Activated T-cell treated with anti-CD3 and anti-CD28 coated beads, Interleukin-2, amount 50 U/mL, for 24 hours (primary cell): ENCODE data around the gene CNST.

Experiments used
- DNase-seq: peaks from one replicate; pipeline ENCODE4 v3.0.0-alpha.2; 2020
- H3K27ac Mint-ChIP-seq: 2 replicates; pipeline ENCODE4 v1.8.0; 2020; ENCODE audit warnings: mild to moderate bottlenecking, mixed read lengths
- H3K27me3 Mint-ChIP-seq: 2 replicates; pipeline ENCODE4 v1.8.0; 2020; ENCODE audit warnings: mixed read lengths
- H3K36me3 Mint-ChIP-seq: 2 replicates; pipeline ENCODE4 v1.8.0; 2020; ENCODE audit warnings: low read depth, mixed read lengths
- H3K4me1 Mint-ChIP-seq: 2 replicates; pipeline ENCODE4 v1.8.0; 2020; ENCODE audit warnings: low read depth, mixed read lengths
- H3K4me3 Mint-ChIP-seq: 2 replicates; pipeline ENCODE4 v1.8.0; 2020; ENCODE audit warnings: mild to moderate bottlenecking, moderate library complexity, mixed read lengths
- H3K9me3 Mint-ChIP-seq: 2 replicates; pipeline ENCODE4 v1.8.0; 2020; ENCODE audit warnings: mixed read lengths

The CNST gene

DNA sequence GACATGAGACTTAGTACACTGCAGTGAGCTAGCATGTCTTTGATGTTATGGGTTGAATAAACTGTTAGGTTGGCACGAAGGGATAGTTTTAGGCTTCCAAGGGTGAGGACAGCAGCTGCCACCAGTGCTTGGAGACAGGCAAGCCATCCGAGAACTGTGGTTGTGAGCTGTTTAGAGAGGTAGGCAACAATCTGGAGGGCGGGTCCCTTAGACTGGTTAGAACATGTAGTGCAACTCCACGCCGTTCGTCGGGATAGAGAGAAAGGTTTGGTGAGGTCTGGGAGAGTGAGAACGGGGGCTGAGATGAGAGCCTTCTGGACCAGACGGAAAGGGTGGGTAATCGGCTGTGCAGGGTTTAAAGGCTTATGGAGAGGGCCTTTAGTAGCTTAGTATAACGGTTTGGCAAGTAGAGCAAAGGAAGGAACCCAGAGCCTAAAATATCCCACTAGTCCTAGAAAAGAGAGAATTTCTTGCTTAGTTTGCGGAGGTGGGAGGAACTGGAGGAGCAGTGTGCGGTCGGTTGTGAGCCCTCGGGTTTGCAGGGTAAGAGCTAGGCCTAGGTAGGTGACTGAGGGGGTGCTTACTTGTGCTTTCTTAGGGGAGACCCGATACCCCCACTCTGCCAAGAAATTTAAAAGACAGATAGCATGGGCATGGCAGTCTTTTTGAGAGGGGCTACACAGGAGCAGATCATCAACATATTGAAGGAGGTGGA is 72.8 kb downstream of the CNST start:
- Mint-ChIP-seq H3K9me3 (peaks cover 4% of the 10 kb centered on the region), H3K4me1 (peaks cover 3% of the 10 kb centered on the region)

GRCh38 chr1:246639732-246640131 is 73.5 kb downstream of the CNST start:
- Mint-ChIP-seq H3K27ac (peak overlapping the region; percentile 86), H3K36me3 (peaks cover 33% of the 10 kb centered on the region), H3K27me3 (no peaks in the 10 kb centered on the region), H3K4me3 (no peak overlapping the region), H3K9me3 (peaks cover 4% of the 10 kb centered on the region), H3K4me1 (peaks cover 3% of the 10 kb centered on the region)
- DNase-seq = no peak

More for the DNA sequence above, 72.8 kb downstream of the CNST start:
- Mint-ChIP-seq H3K27me3 (no peaks in the 10 kb centered on the region), H3K36me3 (peaks cover 28% of the 10 kb centered on the region), H3K27ac (no peak overlapping the region), H3K4me3 (no peak overlapping the region)
- no peak for DNase-seq

DNA sequence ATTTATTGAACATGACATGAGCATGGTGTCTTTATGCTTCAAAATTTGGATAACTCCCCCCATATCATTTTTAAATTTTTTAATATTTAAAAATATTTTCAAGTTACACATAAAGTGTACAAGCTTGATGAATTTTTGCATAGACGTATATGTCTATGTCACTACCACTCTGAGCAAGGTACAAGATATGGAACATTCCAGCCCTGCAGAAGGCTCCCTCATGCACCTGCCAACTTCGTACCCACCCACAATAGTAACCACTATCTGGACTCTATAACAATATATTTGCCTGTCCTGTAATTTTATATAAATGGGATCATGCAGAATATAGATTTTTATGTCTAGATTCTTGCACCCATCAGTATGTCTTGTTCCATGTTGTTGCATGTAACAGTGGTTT is 74.5 kb downstream of the CNST start:
- Mint-ChIP-seq H3K4me1 (peaks cover 3% of the 10 kb centered on the region), H3K4me3 (no peak overlapping the region), H3K27me3 (no peaks in the 10 kb centered on the region), H3K27ac (no peak overlapping the region), H3K9me3 (peaks cover 4% of the 10 kb centered on the region), H3K36me3 (peaks cover 40% of the 10 kb centered on the region)
- no peak for DNase-seq

GRCh38 chr1:246641394-246641793 is 75.1 kb downstream of the CNST start:
- peaks cover 44% of the 10 kb centered on the region for H3K36me3 Mint-ChIP-seq
- H3K27ac Mint-ChIP-seq = no peak overlapping the region
- DNase-seq = no peak
- no peaks in the 10 kb centered on the region for H3K27me3 Mint-ChIP-seq
- H3K4me3 Mint-ChIP-seq = no peak overlapping the region
- H3K9me3 Mint-ChIP-seq = peaks cover 4% of the 10 kb centered on the region
- H3K4me1 Mint-ChIP-seq = peaks cover 3% of the 10 kb centered on the region

DNA sequence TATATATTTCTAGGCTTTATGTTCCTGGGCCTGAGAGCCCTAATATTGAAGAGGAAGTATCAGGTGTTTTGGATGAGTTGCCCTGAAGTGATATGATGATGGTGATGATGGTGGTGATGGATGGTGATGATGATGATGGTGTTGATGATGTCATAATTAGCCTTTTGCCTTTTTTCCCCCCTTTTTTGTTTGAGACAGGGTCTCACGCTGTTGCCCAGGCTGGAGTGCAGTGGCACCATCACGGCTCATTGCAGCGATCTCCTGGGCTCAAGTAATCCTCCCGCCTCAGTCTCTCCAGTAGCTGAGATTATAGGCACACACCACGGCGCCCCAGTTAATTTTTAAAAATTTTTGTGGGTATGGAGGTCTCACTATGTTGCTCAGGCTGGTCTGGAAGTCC is 76.5 kb downstream of the CNST start:
- no peak overlapping the region for H3K4me3 Mint-ChIP-seq
- H3K4me1 Mint-ChIP-seq = peaks cover 8% of the 10 kb centered on the region
- no peaks in the 10 kb centered on the region for H3K27me3 Mint-ChIP-seq
- DNase-seq = no peak
- peaks cover 4% of the 10 kb centered on the region for H3K9me3 Mint-ChIP-seq
- no peak overlapping the region for H3K27ac Mint-ChIP-seq
- peaks cover 57% of the 10 kb centered on the region for H3K36me3 Mint-ChIP-seq

DNA sequence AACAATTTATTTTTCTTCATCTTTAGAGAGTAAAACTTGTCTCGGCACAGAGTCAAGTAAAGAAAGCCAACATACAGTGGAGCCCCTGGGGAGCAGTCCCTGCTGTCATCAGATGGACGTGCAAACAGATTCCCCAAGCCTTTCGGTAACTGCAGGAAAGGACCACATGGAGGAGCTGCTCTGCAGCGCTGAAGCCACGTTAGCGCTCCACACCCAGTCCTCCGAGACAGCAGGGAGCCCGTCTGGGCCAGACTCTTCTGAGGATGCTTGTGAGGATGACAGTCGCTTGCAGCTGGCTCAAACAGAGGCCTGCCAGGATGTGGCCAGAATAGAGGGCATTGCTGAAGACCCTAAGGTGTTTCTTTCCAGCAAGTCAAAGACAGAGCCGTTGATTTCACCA is 80.9 kb downstream of the CNST start:
- Mint-ChIP-seq H3K4me3 (no peak overlapping the region), H3K4me1 (peaks cover 10% of the 10 kb centered on the region), H3K9me3 (peaks cover 4% of the 10 kb centered on the region), H3K27me3 (no peaks in the 10 kb centered on the region), H3K36me3 (peaks cover 77% of the 10 kb centered on the region), H3K27ac (peak overlapping the region; percentile 14)
- no peak for DNase-seq

DNA sequence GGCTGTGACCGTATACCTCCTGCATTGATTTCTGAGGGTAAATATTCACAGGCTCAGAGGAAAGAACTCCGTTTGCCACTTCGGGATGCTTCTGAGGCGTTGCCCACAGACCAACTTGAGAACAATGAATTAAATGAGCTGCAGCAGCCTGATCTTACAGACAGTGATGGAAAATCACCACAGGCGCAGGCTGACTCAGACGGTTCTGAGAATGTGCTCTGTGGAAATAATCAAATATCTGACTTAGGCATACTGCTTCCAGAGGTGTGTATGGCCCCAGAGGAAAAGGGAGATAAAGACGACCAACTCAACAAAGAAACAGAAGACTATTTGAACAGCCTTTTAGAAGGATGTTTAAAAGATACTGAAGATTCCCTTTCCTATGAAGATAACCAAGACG is 81.3 kb downstream of the CNST start:
- Mint-ChIP-seq H3K9me3 (peaks cover 4% of the 10 kb centered on the region), H3K27ac (no peak overlapping the region), H3K27me3 (no peaks in the 10 kb centered on the region), H3K4me3 (no peak overlapping the region), H3K36me3 (peaks cover 81% of the 10 kb centered on the region), H3K4me1 (peaks cover 10% of the 10 kb centered on the region)
- DNase-seq = no peak

DNA sequence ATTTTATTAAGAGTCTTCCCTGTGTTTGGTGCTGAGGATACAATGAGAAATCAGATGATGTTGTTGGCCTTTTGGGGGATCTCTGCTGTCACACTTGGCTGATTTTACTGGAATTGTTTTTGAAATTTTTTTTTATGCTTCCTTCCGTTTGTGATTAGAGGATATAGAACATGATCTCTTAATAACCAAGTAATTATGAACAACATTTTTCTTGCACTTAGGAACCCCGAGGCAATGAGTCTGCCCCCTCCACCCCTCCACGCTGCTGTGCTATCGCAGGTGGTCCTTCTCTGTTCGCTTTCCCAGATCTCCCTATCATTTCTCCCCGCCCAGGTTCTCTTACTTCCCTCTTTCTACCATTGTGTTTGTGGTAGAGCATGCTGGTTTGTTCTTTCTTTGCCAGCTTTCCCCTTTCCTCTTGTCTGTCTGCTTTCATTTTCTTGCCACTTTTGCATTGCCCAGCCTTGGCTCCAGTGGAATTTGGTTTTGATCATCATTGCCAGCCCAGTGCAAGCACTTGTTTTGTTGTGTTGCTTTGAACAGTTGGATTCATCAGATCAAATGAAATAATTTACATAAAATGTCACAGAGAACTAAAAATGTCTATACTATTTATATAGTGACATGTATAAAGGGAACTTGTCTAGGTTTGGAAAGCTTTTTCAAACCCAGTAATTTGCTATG is 84.9 kb downstream of the CNST start:
- H3K27ac Mint-ChIP-seq = no peak overlapping the region
- no peaks in the 10 kb centered on the region for H3K27me3 Mint-ChIP-seq
- no peak for DNase-seq
- H3K4me1 Mint-ChIP-seq = peaks cover 12% of the 10 kb centered on the region
- H3K9me3 Mint-ChIP-seq = no peaks in the 10 kb centered on the region
- H3K36me3 Mint-ChIP-seq = peaks cover 78% of the 10 kb centered on the region
- H3K4me3 Mint-ChIP-seq = no peak overlapping the region

GRCh38 chr1:246658567-246658966 is 92.3 kb downstream of the CNST start:
- Mint-ChIP-seq H3K27me3 (no peaks in the 10 kb centered on the region), H3K4me3 (no peak overlapping the region), H3K9me3 (no peaks in the 10 kb centered on the region), H3K4me1 (peaks cover 2% of the 10 kb centered on the region), H3K36me3 (peaks cover 79% of the 10 kb centered on the region), H3K27ac (peak overlapping the region; percentile 5)
- DNase-seq = no peak

- H3K27ac Mint-ChIP-seq = no peak overlapping the region
- H3K9me3 Mint-ChIP-seq = no peaks in the 10 kb centered on the region
- DNase-seq = no peak
- H3K4me1 Mint-ChIP-seq = no peaks in the 10 kb centered on the region
- H3K4me3 Mint-ChIP-seq = no peak overlapping the region
- H3K27me3 Mint-ChIP-seq = no peaks in the 10 kb centered on the region
- H3K36me3 Mint-ChIP-seq = peaks cover 76% of the 10 kb centered on the region
Measured at GRCh38 chr1:246659594-246660140, 93.4 kb downstream of the CNST start.

- Mint-ChIP-seq H3K27me3 (no peaks in the 10 kb centered on the region), H3K27ac (peak overlapping the region; percentile 38), H3K36me3 (peaks cover 78% of the 10 kb centered on the region)
Measured at GRCh38 chr1:246661451-246661850, 95.2 kb downstream of the CNST start.

DNA sequence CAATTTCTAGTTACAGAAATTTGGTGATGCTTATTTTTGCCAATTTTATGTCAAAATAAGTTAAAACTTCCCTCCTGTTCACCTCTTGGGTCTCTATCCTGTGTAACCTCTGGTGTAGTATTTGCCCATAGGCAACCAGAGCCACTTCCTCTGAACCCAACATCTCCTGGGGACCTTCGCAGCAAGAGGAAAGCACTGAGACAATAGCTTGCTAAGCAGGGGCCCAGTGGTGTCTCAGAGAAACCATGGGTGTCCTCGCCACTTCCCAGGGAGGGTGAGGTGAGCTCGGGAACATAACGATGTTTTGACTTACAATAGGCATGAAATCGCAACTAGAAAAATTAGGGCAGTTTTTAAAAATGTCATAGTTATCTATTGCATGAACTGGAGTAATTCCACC is 101.5 kb downstream of the CNST start:
- Mint-ChIP-seq H3K36me3 (peaks cover 70% of the 10 kb centered on the region), H3K4me3 (no peak overlapping the region), H3K27ac (peak overlapping the region; percentile 7), H3K9me3 (no peaks in the 10 kb centered on the region), H3K4me1 (no peaks in the 10 kb centered on the region), H3K27me3 (no peaks in the 10 kb centered on the region)
- DNase-seq = no peak

More at GRCh38 chr1:246661451-246661850, 95.2 kb downstream of the CNST start:
- Mint-ChIP-seq H3K4me1 (no peaks in the 10 kb centered on the region), H3K4me3 (no peak overlapping the region), H3K9me3 (no peaks in the 10 kb centered on the region)
- no peak for DNase-seq

DNA sequence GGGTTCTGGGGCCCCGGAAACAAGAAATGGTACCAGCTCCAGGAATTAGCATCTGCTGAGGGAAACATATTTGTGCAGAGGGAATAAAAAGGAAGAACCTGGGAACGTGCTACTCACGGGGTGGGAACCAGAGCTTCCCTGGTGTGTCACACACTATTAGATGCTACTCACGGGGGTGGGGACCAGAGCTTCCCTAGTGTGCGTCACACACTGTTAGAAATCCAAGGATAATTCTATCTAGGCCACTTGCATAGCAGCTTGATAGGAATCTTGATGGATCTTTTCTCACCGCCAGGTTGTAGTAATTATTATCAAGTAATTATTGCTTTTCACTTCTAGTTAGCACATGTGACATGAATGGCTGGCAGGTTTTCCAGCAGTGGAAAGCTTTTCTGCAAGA is 103.4 kb downstream of the CNST start:
- peaks cover 68% of the 10 kb centered on the region for H3K36me3 Mint-ChIP-seq
- no peak overlapping the region for H3K27ac Mint-ChIP-seq
- no peaks in the 10 kb centered on the region for H3K4me1 Mint-ChIP-seq
- H3K9me3 Mint-ChIP-seq = no peaks in the 10 kb centered on the region
- no peak overlapping the region for H3K4me3 Mint-ChIP-seq
- DNase-seq = no peak
- H3K27me3 Mint-ChIP-seq = no peaks in the 10 kb centered on the region

GRCh38 chr1:246674049-246674448 is 107.8 kb downstream of the CNST start:
- H3K27me3 Mint-ChIP-seq = no peaks in the 10 kb centered on the region
- H3K9me3 Mint-ChIP-seq = no peaks in the 10 kb centered on the region
- H3K36me3 Mint-ChIP-seq = peaks cover 31% of the 10 kb centered on the region
- no peak overlapping the region for H3K27ac Mint-ChIP-seq
- DNase-seq = no peak
- H3K4me3 Mint-ChIP-seq = no peak overlapping the region
- H3K4me1 Mint-ChIP-seq = no peaks in the 10 kb centered on the region

DNA sequence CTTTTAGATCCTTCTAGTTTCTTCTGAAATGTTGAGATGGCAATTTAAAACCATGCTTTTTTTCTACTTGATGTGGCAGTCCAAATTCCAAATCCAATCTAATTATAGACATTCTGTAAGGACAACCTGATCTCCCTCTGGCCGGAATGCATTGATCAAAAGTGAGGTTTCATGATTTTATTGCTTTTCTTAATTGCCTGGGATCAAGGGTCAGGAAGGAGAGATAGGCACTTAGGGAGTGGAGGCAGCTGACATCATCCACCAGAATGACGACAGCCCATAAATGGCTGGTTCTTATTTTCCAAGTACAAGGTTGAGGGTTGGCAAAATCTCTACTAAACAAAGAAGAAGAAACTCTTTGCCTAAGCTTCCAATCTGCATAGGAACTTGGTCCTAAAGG is 111.6 kb downstream of the CNST start:
- DNase-seq = no peak
- H3K27ac Mint-ChIP-seq = no peak overlapping the region
- H3K4me1 Mint-ChIP-seq = no peaks in the 10 kb centered on the region
- no peak overlapping the region for H3K4me3 Mint-ChIP-seq
- H3K36me3 Mint-ChIP-seq = peaks cover 4% of the 10 kb centered on the region
- no peaks in the 10 kb centered on the region for H3K27me3 Mint-ChIP-seq
- no peaks in the 10 kb centered on the region for H3K9me3 Mint-ChIP-seq
